ENCODE measurements around the gene LRRC8C. TPM values are rescaled to one million over a fixed set of nuclear protein-coding genes. Genes with fewer than 3 reads are reported as not detected.

The LRRC8C gene
- total RNA-seq, 1 donor from 2014 or later = 5.5 TPM

DNA sequence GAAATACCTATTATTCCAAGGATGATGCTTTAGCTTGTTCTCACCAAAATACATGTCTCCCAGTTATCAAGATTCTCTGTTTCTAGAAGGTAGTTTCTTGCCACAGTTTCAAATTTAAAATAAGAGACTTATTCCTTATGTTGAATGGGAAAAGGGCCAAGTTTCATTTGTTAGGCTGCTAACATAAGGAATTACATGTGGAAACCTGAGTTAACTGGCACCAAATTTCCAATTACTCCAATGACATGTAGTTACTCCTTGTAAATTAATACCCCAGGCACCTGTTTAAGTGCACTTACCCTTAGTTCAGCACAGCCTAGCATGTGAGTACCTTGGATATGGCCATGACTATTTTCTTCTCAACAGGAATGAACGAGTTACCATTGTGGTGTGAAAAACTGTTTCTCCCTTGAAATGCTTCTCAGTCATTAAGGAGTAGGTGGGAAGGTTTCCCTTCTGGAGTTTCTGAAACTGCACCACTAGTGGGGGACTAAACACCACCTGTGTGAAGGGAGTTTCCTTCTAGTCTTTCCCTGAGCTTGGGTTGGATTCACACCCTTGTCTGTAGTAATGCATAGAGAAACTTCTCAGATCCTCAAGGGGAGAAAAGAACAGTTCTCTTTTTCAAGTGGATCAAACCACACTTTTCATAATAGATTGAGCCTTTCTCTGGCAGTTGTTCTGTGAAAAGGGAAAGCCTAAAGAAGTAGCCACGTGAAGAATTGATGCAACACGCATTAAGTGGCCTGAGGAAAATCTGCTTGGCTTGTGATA lies 32.3 kb upstream of the LRRC8C start:
- H3K27me3 ChIP-seq = no peaks in the 10 kb centered on the region
- Mint-ChIP-seq H3K36me3 (no peaks in the 10 kb centered on the region), H3K4me1 (peaks cover 2% of the 10 kb centered on the region), H3K4me3 (no peak overlapping the region), H3K9me3 (no peaks in the 10 kb centered on the region), H3K27me3 (ENCODE audit: insufficient read depth, low read depth) (peaks cover 2% of the 10 kb centered on the region), H3K27ac (no peak overlapping the region)
- no peak overlapping the region for H3K27ac ChIP-seq
- no peak overlapping the region for H3K9ac ChIP-seq
- H3K4me2 ChIP-seq = no peak overlapping the region
- no peak overlapping the region for H3K4me3 ChIP-seq
- H3K36me3 ChIP-seq = no peaks in the 10 kb centered on the region
- no peaks in the 10 kb centered on the region for H4K20me1 ChIP-seq (ENCODE audit: low read depth)
- H3F3A ChIP-seq (ENCODE audit: low read depth) = peaks cover 4% of the 10 kb centered on the region
- TF ChIP-seq EZH2 (IDR thresholded peaks at IDR 0.05) (no peak), CTCF (IDR thresholded peaks at IDR 0.05) (no peak), EZH2phosphoT487 (IDR thresholded peaks at IDR 0.05) (no peak)
- H3K4me1 ChIP-seq = peaks cover 22% of the 10 kb centered on the region
- no peaks in the 10 kb centered on the region for H3K79me2 ChIP-seq (ENCODE audit: low read depth)
- no peak overlapping the region for H2AFZ ChIP-seq (replicated peaks)
- H3K9me3 ChIP-seq (ENCODE audit: low read depth) = no peaks in the 10 kb centered on the region
- DNase-seq (ENCODE audit: low spot score) = no peak

GRCh38 chr1:89602871-89603404 lies 30.0 kb upstream of the LRRC8C start:
- no peaks in the 10 kb centered on the region for H3K79me2 ChIP-seq (ENCODE audit: low read depth)
- TF ChIP-seq EZH2phosphoT487 (IDR thresholded peaks at IDR 0.05) = no peak
- no peak for TF ChIP-seq CTCF (IDR thresholded peaks at IDR 0.05)
- no peak for TF ChIP-seq EZH2 (IDR thresholded peaks at IDR 0.05)
- H3K4me3 ChIP-seq = no peak overlapping the region
- peaks cover 2% of the 10 kb centered on the region for H3K27me3 Mint-ChIP-seq (ENCODE audit: insufficient read depth, low read depth)
- H3K9ac ChIP-seq = no peak overlapping the region
- no peaks in the 10 kb centered on the region for H3K9me3 Mint-ChIP-seq
- no peak overlapping the region for H3K27ac ChIP-seq
- no peak overlapping the region for H3K4me3 Mint-ChIP-seq
- DNase-seq (ENCODE audit: low spot score) = no peak
- no peak overlapping the region for H3K4me2 ChIP-seq
- H4K20me1 ChIP-seq (ENCODE audit: low read depth) = no peaks in the 10 kb centered on the region
- H3K9me3 ChIP-seq (ENCODE audit: low read depth) = no peaks in the 10 kb centered on the region
- H3F3A ChIP-seq (ENCODE audit: low read depth) = peaks cover 4% of the 10 kb centered on the region
- no peaks in the 10 kb centered on the region for H3K36me3 Mint-ChIP-seq
- H3K27me3 ChIP-seq = no peaks in the 10 kb centered on the region
- H3K4me1 ChIP-seq = peaks cover 18% of the 10 kb centered on the region
- H3K4me1 Mint-ChIP-seq = peaks cover 8% of the 10 kb centered on the region
- no peak overlapping the region for H2AFZ ChIP-seq (replicated peaks)
- H3K36me3 ChIP-seq = no peaks in the 10 kb centered on the region
- no peak overlapping the region for H3K27ac Mint-ChIP-seq

- Histone ChIP-seq H3K79me2 (ENCODE audit: low read depth) (no peaks in the 10 kb centered on the region), H3K27me3 (no peaks in the 10 kb centered on the region), H3K4me3 (no peak overlapping the region), H3K9ac (no peak overlapping the region), H3K9me3 (ENCODE audit: low read depth) (no peaks in the 10 kb centered on the region), H3K4me2 (no peak overlapping the region), H3K4me1 (peaks cover 9% of the 10 kb centered on the region), H3K36me3 (no peaks in the 10 kb centered on the region), H4K20me1 (ENCODE audit: low read depth) (no peaks in the 10 kb centered on the region), H2AFZ (replicated peaks) (no peak overlapping the region), H3K27ac (no peak overlapping the region), H3F3A (ENCODE audit: low read depth) (no peaks in the 10 kb centered on the region)
- Mint-ChIP-seq H3K4me3 (no peak overlapping the region), H3K4me1 (peaks cover 13% of the 10 kb centered on the region), H3K9me3 (no peaks in the 10 kb centered on the region), H3K27ac (no peak overlapping the region), H3K27me3 (ENCODE audit: insufficient read depth, low read depth) (peaks cover 2% of the 10 kb centered on the region), H3K36me3 (no peaks in the 10 kb centered on the region)
- no peak for DNase-seq (ENCODE audit: low spot score)
- TF ChIP-seq EZH2 (IDR thresholded peaks at IDR 0.05) (no peak), CTCF (IDR thresholded peaks at IDR 0.05) (no peak), EZH2phosphoT487 (IDR thresholded peaks at IDR 0.05) (no peak)
Observed at GRCh38 chr1:89603651-89604413, 29.1 kb upstream of the LRRC8C start.
